ENCODE data around the gene GPSM3.

Gene GPSM3

DNA sequence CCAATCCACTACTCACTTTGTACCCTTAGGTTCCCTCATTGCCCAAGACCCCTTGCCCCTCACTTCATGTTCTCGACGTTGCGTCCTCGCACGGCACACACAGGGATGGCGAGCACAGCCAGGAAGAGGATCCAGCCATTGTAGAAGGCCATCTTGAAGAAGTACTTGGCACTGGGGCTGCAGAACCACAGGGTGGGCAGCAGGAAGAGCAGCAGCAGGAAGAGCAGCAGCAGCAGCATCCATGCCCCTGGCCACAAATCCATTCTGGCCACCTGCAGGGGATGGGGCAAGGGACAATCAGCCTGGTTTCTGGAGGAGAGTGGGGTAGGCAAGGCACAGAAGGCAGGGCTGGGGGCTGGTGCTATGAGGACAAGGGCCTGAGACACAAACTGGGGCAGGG is 21.2 kb downstream of the GPSM3 start:
- no peak for DNase-seq

DNA sequence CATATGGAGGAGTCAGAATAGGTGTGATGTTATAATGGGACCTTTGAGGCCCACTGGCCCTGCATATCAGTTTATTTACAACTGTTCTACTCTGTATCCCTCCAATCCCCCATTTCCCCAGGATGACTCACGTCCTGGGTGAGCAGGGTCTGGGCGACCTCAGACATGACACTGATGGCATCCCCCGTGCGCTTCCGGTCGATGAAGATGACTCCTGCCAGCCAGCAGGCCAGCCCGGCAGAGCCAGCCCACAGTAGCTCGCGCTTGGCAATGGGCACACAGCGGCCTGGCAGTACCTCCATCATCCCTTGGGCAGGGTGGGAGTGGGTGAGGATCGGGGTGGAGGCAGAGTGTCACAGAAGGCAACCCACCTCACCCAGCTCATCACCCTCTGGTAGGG is 22.1 kb downstream of the GPSM3 start:
- no peak for DNase-seq

DNA sequence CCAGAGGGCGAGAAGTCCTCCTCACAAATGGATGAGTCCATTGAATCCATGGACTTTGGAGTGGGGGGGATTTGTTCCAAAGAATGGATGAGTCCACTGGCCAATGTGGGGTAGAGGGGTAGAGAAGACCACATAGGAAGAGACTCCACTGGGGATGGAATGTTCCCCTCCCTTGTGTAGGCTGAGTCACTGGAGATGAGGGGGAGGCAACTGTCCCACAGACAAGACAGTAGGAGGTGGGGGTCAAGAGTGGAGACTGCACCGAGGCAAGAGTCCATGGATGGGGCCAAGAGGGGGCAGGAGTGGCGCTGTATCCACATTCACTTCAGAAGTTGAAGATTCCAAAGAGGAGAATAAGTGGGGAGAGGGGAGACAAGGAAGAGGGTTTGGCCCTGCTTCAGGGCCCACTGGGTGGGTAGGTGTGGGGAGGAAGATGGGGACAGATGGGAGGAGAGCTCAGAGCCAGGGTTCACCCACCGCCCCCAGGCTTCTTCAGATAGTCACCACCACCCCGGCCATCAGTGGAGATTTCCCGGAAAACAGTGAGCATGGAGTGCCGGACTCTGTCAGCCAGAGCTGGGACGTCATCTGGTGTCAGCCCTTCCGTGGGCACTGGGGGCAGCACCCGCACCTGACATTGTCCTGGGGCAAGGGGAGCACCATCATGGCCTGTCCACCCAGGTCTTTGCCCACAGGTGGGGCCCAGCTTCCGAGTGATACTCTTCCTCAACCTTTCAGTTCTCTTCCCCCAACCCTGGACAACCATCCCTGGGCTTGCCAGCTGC is 23.4 kb downstream of the GPSM3 start:
- no peak for DNase-seq

DNA sequence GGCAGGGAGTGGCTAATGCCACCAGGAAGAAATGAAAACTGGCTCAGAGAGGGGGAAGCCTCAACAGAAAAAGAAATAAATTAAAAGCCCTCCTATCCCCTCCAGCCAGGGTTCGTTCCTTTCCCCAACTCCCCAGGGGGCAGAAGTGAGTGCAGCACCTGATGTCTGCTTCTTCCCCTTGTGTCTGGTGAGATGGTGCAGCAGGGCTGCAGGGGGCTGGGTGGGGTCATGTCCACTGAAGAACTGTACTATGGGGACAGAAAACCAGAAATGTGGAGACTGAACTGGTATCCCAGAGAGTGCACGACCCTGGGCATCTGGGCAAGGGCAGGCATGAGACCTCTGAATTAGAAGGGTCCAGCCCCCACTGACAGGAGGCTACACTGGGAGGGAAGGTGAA is 24.1 kb downstream of the GPSM3 start:
- DNase-seq = no peak

DNA sequence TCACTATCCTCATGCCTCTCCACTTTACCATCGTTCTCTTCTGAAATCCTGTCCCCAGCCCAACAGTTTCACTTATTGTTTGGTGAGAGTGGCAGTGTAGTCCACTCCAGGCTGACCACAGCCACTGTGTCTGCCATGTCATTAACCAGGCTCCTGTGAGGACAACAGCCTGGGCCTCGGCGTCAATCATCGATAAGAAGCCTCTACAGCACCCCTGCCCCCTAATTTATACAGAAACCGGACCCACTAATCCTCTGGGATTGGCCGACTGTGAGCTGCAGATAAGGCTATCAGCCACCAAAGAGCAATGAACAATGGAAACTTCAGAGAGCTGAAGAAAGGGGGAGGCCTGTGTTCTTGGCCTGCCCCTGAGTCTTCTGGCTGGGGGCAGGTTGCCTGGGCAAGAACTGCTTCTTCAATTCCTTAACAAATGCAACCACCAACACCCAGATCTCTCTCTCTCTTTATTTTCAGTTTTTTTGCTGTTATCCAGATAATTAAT is 24.6 kb downstream of the GPSM3 start:
- DNase-seq = no peak

DNA sequence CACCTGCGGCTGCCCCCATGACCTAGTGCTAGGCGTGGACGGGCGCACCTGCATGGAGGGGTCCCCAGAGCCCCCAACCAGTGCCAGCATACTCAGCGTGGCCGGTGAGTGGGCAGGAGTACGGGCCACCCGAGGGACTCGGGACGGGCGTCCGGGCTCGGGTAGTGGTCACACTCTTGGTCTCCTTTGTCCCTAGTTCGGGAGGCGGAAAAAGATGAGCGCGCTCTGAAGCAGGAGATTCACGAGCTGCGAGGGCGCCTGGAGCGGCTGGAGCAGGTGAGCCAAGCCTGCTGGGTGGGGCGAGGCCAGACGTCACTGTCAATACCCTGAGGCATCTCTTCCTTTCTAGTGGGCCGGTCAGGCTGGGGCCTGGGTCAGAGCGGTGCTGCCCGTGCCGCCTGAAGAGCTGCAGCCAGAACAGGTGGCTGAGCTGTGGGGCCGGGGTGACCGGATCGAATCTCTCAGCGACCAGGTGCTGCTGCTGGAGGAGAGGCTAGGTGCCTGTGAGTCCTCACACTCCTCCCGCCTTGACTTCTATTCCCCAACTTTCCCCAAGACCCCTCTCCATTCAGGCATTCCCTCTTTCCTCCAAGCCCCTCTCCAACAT is 25.2 kb downstream of the GPSM3 start:
- no peak for DNase-seq

DNA sequence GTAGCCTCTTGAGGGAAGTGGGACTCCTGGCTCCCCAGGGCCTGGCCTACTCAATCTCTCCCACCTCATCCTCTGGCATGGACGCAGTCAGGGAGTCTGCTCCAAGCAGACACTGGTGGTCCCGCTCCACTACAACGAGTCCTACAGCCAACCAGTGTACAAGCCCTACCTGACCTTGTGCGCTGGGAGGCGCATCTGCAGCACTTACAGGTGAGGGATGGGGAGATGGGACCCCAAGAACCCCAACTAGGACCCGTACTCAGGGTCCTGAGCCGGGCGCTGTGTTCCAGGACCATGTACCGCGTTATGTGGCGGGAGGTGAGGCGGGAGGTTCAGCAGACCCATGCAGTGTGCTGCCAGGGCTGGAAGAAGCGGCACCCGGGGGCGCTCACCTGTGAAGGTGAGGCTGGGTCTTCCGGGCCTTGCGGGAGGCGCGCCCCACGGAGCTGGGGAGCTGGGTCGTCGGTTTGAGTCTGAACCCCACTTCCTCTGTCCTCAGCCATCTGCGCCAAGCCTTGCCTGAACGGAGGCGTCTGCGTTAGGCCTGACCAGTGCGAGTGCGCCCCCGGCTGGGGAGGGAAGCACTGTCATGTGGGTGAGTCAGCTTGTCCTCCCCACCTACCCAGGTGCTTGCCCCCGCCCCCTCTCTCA is 25.9 kb downstream of the GPSM3 start:
- DNase-seq = no peak

DNA sequence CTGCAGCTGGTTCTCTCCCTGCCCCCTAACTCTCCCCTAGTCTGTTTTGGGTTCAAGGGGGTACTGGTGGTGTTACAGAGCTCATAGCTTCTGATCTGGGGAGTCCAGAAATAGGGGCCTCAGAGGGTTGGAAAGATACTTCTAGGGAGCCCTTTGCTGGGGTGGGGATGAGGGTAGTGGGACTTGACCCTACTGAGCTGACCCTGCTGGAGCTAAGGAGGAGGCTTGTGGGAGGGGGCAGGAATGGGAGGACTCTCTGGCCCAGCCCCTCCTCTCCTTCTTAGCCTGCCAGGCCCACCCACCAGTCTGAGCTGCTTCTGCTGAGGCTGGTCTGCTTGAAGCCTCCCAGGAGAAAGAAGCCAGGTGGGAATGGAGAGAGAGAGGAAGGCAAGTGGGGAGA is 28.1 kb downstream of the GPSM3 start, which contains the start of gene EGFL8:
Gene EGFL8 (plus strand): TSS at position 301 of the 400 bp plus-strand sequence. CDS start 1,571 bp downstream, outside the sequence.
- no peak for DNase-seq

DNA sequence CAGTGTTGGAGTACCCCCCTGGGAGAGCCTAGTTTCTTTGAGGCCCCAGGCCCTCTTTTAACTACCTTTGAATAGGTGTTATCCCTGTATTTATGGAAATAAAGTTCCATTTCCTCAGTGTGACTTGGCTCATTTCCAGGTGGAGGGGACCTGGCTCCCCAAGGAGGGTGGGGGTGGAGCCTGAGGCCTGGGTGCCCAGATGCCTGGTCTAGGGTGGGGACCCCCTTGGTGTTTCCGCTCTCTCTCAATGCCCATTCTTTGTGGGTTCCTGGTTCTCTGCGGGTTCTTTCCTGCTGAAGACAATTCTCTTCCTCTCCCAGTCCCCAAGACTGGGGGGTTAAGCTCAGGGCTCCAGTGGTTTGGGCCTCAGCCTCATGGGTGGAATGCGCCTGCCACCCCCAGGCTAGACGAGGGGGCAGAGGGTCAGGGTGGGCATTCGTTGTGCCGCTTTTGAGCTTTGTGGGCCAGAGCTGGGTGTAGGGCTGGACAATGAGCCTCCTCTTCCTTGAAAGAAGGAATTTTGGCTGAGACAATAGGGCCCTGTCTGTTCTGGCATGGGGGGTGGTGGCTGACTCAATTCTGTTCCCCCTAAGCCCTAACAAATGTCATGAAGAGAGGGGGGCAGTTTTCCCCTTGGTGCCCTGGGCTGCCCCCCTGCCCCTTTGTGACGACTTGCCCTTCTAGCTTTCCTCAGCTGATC is 28.7 kb downstream of the GPSM3 start:
- DNase-seq = no peak

DNA sequence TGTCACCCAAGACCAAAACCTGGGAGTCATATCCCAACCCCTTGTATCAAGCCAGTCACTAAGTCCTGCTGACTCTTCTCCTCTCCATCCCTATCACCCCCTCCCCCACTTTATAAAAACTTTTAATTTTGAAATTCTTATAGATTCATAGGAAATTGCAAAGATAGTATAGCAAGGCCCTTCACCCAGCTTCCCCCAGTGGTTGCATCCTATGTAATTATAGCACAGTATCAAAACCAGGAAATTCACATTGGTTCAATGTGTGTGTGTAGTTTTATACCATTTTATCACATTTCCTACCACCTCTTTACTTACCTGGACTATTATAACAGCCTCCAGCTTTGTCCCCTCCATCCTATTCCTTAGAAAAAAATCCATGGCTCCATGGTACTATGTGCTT is 34.4 kb downstream of the GPSM3 start:
- no peak for DNase-seq

DNA sequence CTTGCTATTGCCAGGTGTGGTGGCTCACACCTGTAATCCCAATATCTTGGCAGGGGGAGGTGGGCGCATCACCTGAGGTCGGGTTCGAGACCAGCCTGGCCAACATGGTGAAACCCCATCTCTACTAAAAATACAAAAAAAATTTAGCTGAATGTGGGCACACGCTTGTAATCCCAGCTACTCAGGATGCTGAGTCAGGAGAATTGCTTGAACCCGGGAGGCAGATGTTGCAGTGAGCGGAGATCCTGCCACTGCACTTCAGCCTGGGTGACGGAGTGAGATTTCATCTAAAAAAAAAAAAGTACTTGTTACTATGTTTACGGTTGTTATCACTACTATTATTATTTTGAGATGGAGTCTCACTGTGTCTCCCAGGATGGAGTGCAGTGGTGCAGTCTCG is 35.6 kb downstream of the GPSM3 start:
- DNase-seq = no peak

DNA sequence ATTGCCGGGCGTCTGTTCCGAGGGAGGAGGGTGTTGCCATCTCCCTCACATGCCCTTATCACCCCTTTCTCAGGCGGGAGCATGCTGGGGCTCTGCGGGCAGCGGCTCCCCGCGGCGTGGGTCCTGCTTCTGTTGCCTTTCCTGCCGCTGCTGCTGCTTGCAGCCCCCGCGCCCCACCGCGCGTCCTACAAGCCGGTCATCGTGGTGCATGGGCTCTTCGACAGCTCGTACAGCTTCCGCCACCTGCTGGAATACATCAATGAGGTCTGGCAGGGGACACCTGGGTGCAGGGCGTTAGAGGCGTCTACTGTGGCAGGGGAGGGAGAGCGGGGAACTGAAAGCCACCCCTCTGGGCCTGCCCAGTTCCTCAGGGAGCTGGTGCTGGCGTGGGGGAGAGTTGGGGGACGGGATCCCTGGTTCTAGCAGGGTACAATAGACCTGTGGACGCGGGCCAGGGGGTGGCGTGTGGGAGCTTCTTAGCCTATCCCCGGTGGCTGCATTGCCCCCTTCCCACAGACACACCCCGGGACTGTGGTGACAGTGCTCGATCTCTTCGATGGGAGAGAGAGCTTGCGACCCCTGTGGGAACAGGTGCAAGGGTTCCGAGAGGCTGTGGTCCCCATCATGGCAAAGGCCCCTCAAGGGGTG is 37.8 kb downstream of the GPSM3 start:
- DNase-seq = peak; percentile 21 to 68

DNA sequence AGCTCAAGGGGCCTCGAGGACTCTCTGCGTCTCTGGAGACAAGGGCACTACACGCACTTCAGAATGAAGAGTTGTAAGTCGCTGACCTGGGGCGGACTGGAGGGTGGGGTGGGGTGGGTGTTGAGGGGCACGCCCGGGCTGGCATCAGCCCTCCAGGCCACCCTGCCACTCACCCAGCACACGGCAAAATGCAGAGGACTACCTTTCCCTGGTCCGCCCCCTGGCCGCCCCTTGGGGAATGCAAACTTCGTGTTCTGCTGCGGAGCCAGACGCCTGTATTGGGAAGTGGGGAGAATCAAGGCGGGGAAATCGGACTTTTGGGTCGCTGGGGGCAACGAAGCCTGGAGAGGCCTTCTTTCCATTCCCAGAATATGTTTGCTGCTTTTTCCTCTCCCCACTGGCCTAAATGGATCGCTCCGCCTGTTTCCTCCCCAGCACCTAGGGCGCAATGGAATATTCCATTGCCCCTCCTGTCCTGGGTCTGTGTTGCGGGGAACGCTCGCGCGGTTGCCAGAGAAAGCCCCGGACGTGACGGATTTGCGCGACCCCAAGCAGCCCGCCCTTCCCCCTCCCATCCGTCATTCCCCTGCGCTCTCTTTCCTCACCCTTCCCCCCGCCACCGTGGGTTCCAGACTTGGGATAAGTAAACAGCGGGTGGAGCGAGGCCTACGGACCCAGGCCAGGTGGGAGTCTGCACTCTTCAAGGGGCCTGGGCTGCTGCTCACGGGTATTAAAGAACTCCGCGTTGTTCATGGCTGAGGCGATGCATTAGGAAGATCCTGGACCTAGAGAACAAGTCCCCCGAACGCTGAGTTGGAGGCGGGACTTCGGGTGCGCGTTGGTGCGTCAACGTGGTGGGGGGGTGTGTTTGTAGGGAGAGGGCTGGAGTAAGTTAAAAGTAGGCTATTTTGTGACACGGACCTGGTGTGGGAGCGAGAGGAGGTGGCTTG is 38.6 kb downstream of the GPSM3 start, which contains the start of gene PPT2:
Gene PPT2 (plus strand): TSS at position 578 of the 950 bp plus-strand sequence. CDS start 454 bp downstream, outside the sequence.
- DNase-seq = peak; percentile 92 to 97

DNA sequence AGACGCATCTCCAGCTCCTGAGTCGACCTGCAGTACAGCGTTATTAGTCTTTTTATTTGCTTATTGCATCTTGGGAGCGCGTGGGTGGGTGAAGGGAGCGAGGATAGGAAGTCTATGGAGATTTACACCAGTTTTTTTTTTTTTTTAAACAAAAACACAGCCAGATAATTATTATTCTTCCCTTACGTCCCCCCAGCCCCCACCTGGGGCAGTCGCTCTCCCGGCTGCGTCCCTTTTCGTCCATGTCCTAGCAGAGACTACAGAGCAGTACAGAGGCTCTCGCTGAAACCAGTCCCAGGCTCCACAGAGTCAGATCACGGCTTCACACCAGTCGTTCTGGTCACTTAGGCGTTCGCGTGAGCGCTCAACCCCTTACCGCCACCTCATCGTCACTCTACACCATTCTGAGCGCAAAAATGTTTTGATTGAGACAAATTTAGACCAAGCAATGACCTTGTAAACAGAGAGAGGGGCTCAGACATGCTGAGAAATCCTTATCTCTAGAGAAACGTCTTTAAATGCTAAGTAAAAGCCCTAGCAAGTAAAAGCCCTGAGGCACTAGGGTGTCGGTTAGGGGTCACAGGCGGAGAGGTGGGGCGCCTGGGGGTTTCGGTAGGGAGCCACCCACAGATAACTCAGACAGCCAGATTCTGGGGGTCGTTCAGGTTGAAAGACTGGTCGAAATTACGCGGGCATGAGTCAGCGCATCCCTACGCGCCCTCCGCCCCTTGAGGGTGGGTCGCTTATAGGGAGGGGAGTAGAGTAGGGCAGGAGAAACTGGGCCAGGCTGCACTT is 39.5 kb downstream of the GPSM3 start:
- DNase-seq = peak in 1 of 2 experiments; percentile 52

DNA sequence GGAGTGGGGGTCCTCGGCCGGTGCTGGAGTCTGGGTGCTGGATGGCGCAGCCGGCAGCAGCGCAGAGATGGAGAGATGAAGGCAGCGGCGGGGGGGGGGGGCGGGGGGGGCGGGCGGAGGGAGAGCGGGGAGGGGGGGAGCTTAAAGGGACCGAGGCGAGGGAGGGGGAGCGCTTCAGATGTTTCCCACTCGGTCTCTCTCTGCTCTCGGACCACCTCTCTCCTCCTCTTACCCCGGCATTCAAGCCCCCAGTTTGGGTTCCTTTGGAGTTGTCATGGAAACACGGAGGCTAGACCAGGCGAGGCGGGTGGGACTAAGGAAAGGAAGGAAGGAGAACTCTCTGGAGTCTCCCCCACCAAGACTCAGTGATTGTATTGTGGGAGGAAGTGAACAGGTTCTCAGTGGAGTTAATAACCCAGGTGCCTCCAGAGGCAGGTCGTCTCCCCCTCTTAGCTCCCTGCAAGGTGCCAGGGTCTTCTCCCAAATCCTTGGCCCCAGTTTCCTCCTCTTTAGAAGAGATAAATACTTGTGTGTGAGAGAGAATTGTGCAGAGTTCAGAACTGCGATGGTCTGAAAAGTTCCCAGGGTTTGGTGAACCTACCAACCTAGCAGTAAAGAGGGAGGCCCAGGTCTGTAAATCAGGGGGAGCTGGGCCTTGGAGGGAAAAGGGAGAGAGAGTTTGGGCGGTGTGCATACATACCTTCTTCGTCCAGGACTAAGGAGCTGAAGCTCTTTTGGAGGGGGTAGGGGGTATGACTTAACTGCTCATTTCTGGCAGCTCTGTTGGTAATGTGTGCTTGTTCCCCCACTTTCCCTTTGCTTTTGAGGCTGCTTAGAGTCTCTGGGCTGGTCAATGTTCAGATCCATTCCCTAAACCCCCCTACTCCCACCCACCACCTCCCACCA is 40.3 kb downstream of the GPSM3 start, which contains the start of gene PRRT1:
Gene PRRT1 (minus strand): TSS at position 77 of the 906 bp plus-strand sequence. CDS start 112 bp downstream, outside the sequence.
- no peak for DNase-seq

DNA sequence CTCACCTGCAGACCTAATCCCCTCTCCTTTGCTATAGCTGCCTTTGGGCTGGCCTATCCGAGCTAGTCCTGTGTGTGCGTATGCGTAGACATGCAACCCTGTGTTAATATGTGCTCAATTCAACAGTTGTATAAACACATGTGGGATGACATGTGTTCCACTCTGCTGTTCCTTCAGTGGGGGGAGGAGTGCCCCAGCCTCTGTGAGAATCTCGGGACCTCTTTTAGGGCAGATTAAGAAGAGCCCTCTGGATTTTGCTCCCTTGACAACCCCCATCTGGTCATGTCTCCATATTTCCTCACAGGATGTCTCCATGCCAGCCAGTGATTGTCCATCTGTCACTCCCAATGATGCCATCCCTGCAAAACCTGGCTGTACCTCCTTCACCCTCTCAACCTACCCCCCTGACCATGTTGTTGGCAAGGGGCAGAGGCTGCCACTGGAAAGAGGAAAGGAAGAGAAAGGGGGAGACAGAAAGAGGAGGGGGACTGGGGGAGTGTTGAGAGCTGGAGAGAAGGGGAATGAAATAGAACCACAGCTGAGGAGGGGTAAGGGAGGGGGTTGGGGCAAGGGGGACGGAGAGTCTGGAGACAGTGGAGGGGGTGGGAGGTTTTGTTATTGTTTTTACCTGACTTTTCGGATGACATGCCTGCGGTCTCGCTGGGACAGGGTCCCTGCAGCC is 41.1 kb downstream of the GPSM3 start:
- DNase-seq = no peak

DNA sequence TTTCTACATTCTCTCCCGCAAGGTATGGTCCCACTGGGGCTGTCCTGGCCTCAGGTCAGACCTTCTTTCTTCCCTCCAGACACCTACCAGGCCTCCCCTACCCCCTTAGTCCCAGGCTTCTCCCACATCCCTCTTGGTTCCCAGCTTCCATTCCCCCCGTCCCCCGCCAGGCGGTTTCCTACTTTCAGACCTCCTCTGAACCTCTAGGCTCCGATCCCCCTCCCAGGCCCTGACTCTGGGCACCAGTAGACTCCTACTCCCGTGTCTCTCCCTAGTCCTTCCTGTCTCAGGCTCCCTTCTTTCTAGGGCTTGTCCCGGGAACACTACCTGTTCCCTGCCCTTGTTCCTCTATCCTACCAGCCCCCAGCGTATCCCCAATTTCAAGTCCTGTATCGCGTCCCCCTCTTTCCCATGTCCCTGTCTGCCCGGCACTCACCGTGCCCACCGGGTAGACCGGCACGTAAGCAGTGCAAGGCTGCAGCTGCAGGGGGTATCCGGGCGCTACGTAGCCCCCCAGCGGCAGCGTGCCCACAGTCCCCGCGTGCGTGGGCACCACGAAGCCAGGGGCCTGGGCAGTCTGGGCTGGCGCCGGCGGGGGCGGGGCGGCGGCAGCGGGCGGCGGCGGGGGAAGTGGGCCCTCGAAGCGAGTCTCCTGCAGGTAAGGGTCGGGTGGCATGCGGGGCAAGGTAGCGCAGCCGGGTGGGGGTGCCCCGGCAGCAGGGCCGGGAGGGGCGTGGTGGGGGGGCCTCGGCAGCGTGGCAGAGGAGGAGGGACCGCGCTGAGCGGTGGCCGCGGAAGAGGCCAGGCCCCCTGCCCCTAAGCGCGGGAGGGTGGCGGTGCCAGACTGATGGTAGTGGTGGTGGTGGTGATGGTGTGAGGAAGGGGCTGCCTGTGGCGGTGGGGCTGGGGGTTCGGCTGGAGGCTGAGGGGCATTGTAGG is 42.2 kb downstream of the GPSM3 start:
- no peak for DNase-seq

All from SW 1271 (cell line).